GM18520 (cell line): ENCODE measurements around the gene CAPS.
"Not testable (repeated sequence)": the region's sequence is repeated elsewhere in the genome, so short reads cannot be mapped to it uniquely, and the experiment has no call there.

Experiments used
- ATAC-seq: cut with Tn5 transposase; IDR thresholded peaks from one replicate; pipeline ENCODE4 v1.9.1; 2021; ENCODE audit not compliant: unreplicated experiment

Gene CAPS

GRCh38 chr19:5913739-5914357, at the start of gene CAPS:
CAPS (plus strand) TSS chr19:5914254; CDS start chr19:5914407, 153 bp downstream.
- no peak for ATAC-seq

DNA sequence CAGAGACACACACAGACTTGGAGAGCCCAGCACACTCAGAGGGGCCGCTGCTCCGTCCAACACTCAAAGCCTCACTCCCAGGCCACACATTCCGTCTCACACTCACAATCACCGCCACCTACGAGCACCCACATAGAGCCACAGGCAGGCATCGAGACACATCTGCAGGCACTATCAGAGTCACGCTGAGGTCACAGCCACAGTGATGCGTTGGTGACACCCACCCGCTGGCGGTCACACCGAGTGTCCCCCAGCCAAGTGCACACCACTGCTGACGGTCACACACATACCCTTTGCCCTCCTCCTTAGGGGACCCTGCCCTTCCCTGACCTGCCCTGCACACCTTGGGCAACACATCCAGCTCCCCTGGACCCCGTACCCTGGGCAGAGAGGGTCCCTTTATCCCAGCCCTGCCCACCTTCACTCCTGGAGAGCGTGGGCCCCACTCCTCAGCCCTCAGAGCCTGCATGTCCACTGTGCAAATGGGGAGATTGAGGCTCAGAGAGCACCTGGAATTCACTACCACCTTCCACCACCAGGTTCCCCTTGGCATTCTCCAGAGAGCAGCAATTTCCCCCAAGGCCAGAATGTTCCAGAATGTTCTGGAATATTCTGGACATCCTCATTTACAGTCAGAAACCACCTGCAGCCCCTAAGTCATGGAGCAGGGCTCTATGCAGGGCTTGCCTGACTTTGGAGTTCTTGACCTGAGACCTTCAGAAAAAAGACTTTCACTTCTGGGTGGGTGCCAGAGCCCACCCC, 49.1 kb upstream of the CAPS start:
- no peak for ATAC-seq

GRCh38 chr19:5865772-5866171, 48.3 kb upstream of the CAPS start:
- ATAC-seq, result no peak

DNA sequence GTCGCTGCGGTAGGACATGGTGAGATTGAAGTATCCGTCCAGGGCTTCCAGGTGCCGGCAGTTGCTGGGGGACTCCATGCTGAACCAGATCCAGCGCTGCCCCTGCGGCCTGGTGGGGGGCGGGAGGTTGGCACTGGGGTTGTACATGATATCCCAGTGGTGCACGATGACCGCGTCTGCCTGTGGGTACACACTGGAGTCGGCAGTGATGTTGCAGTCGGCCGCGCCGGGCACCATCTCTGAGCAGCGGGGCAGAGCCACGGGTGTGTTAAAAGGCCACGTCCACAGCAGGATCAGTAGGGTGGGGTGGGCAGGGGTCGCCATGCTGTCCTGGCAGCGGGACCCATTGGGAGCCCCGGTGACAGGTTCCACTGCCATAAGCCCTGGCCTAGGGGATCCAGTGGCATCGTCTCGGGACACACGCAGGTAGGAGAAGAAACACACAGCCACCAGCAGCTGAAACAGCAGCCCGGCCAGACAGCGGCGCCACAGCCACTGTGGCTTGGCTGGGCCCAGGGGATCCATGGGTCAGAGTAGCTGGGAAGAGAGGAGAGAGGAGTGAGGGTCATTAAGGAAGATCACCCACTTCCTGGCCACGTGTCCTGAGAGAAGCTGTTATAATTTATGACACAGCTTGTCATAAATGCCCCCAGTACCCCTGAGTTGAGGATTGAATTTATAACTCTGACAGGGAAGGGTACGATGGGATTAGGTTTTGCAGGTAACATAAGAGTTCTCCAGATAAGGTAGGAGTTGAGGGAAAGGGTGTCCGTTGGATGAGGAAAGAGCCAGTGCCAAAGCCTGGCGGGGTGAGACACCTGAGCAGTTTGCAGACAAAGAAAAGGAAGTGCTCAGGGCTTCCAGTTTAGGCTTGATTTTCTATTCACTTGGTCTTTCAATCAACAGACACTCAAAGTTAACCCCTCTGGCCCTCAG, 46.6 kb upstream of the CAPS start:
- ATAC-seq, result no peak

DNA sequence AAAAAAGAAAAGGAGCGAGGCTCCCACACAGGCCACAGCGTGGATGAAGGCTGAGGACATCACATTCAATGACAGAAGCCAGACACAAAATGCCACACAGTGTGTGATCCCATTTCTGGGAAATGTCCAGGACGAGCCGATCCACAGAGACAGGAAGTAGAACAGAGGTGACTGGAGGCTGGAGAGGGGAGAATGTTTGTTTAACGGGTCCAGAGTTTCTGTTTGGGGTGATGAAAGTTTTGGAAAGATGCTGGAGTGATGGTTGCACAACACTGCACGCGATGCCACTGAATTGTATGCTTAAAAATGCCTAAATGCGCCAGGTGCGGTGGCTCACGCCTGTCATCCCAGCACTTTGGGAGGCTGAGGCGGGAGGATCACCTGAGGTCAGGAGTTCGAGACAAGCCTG, 43.1 kb upstream of the CAPS start:
- ATAC-seq, result no peak

- no peak for ATAC-seq
These were observed 40.3 kb upstream of the CAPS start for GRCh38 chr19:5873617-5874199.

- ATAC-seq, result not testable (repeated sequence)
These were observed 39.6 kb upstream of the CAPS start for GRCh38 chr19:5874496-5874895.

- ATAC-seq, result no peak
These were observed 36.6 kb upstream of the CAPS start for GRCh38 chr19:5877427-5877826.

DNA sequence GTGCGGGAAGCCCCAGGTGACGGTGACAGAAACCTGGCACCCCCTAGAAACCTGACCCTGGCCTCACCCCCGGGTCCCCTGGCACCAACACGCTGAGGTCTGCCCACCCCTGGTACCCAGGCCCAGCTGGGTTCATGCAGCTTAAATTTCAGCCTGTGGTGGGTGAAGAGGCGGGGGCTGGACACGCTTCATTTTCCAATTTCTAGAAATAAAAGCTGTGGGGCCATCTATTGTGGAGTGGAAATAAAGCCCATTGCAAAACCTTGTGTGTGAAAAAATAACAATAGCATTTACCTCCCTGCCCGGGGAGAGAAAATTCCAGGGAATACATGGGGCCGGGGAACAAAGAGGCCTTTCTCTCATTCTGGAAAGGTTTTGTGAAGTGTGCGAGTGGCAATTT, 36.2 kb upstream of the CAPS start:
- ATAC-seq, result no peak

- ATAC-seq, result no peak
These were observed 33.9 kb upstream of the CAPS start for GRCh38 chr19:5880196-5880595.

DNA sequence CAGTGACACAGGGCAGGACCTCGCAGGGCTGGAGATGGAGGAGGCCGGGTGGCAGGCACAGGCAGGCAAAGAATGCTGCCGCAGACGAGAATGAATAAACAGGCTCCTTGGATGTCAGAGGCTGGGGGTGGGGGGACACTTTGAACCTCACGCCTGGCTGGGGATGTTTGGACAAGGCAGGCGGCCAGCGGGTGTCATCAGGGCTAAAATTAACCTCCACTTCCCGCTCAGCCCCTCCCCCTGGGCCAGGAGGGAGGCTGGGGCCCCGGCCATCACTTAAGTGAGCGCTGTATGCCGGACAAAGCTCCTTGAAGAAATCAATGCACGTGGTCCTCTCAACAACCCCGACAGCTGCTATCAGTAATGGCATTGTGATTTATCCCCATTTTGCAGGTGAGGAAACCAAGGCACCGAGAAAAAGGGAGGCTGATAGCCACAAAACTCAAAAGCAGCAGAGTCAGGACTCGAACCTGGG, 33.4 kb upstream of the CAPS start:
- no peak for ATAC-seq

GRCh38 chr19:5881543-5882299, 32.3 kb upstream of the CAPS start:
- ATAC-seq, result no peak

DNA sequence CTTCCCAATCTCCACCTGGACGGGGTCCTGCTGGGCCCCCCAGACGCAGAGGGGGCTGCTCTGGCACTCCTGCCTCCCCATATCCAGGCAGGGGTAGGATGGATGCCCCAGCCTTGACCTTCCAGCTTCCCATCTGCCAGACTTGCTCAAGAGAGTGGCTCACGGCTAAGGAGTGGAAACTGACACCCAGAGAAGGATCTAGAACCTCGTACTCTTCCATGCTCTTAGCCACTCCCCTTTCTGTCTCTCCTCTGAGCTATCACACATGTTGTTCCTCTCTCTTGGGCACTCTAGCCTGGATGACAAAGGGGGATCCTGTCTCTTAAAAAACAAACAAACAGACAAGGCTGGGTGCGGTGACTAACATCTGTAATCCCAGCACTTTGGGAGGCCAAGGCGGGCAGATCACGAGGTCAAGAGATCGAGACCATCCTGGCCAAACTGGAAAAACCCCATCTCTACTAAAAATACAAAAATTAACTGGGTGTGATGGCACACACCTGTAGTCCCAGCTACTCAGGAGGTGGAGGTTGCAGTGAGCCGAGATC, 31.6 kb upstream of the CAPS start:
- ATAC-seq, result no peak

GRCh38 chr19:5883157-5883873, 30.7 kb upstream of the CAPS start:
- ATAC-seq, result not testable (repeated sequence)

DNA sequence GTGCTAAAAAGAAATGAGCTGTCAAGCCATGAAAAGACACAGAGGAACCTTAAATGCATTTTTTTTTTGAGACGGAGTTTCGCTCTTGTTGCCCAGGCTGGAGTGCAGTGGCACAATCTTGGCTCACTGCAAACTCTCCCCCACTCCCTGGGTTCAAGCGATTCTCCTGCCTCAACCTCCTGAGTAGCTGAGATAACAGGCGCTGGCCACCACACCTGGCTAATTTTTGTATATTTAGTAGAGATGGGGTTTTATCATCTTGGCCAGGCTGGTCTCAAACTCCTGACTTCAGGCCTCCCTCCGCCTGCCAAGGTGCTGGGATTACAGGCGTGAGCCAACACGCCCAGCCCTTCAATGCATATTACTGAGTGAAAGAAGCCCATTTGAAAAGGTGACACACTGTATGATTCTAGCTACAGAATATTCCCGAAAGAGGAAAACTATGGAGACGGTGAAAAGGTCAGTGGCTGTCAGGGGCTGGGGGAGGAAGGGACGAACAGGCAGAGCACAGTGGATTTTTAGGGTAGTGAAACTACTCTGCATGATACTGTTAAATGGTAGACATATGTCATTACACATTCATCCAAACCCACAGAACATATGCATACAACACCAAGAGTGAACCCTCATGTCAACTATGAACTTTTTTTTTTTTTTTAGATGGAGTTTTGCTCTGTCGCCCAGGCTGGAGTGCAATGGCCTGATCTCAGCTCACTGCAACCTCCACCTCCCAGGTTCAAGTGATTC, 29.8 kb upstream of the CAPS start:
- not testable (repeated sequence) for ATAC-seq

- no peak for ATAC-seq
These were observed 24.6 kb upstream of the CAPS start for GRCh38 chr19:5889288-5889971.

DNA sequence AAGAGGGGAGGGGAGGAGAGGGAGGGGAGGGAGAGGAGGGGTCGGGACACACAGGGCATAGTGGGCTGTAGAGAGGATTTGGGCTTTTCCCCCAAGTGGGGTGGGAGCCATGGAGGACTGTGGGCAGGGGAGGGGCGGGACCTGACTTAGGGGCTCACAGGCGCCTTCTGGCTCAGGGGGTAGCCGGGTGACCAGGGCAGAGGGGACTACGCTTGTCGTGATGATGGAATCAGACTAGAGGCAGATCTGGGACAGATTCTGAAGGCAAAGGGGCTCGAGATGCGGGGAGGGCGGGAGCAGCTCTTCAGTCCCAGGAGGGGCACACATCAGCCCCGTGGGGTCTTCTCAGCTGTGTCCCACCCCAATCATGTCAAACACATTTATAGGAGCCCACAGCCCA, 24.0 kb upstream of the CAPS start:
- ATAC-seq, result no peak

- no peak for ATAC-seq
These were observed 22.5 kb upstream of the CAPS start for GRCh38 chr19:5891572-5891937.
